ENCODE data around the gene CSNK1G1. TPM values are rescaled to one million over a fixed set of nuclear protein-coding genes. Genes with fewer than 3 reads are reported as not detected.

The CSNK1G1 gene
- total and polyA plus RNA-seq, 2 of the 4 experiments (the other 2 are of a cell fraction) = 7.4 to 29.4 TPM

DNA sequence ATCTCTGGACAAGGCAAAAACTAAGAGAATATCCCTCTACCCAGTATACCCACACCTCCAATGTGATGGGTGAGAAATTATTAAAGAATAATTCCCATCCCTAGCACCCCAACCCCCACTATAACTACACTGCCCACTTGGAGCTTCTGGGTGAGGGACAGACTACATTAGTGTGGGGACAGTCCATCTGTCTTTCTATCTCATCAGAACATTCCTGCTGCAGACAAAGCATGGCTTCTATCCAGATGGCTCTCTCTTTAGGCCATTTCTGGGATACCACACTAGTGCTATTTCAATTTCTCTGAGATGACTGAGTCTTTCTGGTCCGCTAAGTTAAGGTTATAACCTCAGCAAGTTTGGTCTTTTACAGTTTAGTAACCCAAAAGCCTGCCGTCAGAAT, 6.6 kb downstream of the CSNK1G1 start:
- Histone ChIP-seq H3K27ac (ENCODE audit: insufficient read depth, low read length) (no peak overlapping the region), H2AK9ac (replicated peaks; ENCODE audit: low read depth, low read length, poor library complexity) (no peak overlapping the region), H2AK5ac (ENCODE audit: low read depth, low read length) (no peak overlapping the region), H3K56ac (ENCODE audit: extremely low read depth, insufficient read depth, low read length) (no peak overlapping the region), H2BK20ac (ENCODE audit: low read depth, low read length) (no peak overlapping the region), H3K79me1 (ENCODE audit: low read depth in 1 of 2, low read length in 2 of 2) (peaks cover 6 to 46% of the 10 kb centered on the region in 2 experiments; a peak in 3 of 4 replicates), H3K9me3 (ENCODE audit: control insufficient read depth, insufficient read depth, low read length) (no peaks in the 10 kb centered on the region), H2AFZ (replicated peaks; ENCODE audit: low read length, poor library complexity) (no peak overlapping the region), H3K14ac (replicated peaks; ENCODE audit: low read depth, low read length) (no peak overlapping the region), H2BK120ac (ENCODE audit: low read depth, low read length) (no peak overlapping the region), H3K4me3 (ENCODE audit: insufficient read depth, low read depth, low read length) (no peak overlapping the region), H3K18ac (ENCODE audit: low read depth, low read length) (no peak overlapping the region), H4K91ac (ENCODE audit: insufficient read depth, low read depth, low read length) (no peak overlapping the region), H3K4ac (ENCODE audit: low read depth, low read length) (no peak overlapping the region), H3K36me3 (ENCODE audit: control insufficient read depth, insufficient read depth, low read length) (peaks cover 4% of the 10 kb centered on the region; the same call in 1 of the 2 replicates), H2BK15ac (ENCODE audit: low read depth, low read length) (no peak overlapping the region), H4K20me1 (ENCODE audit: insufficient read depth, low read length) (peaks cover 8% of the 10 kb centered on the region; the same call in 1 of the 2 replicates), H3K4me1 (ENCODE audit: control insufficient read depth, insufficient read depth, low read length) (peaks cover 7% of the 10 kb centered on the region), H3K27me3 (ENCODE audit: control insufficient read depth, insufficient read depth, low read length) (no peaks in the 10 kb centered on the region), H3K4me2 (ENCODE audit: low read depth, low read length) (no peak overlapping the region), H4K8ac (ENCODE audit: low read depth in 2 of 2, low read length in 2 of 2) (no peak overlapping the region), H3K9me1 (ENCODE audit: insufficient read depth, low read length) (peaks cover 4% of the 10 kb centered on the region; the same call in 1 of the 2 replicates), H2BK5ac (ENCODE audit: low read depth, low read length, poor library complexity, severe bottlenecking) (no peak overlapping the region), H3K9ac (ENCODE audit: low read depth, low read length) (no peak overlapping the region), H3K23ac (ENCODE audit: low read depth, low read length) (no peak overlapping the region), H4K5ac (ENCODE audit: low read depth, low read length) (no peak overlapping the region)
- no TSS peak for BruUV-seq (replicated peaks)
- ATAC-seq (ENCODE audit: low read depth) (no peak), DNase-seq (no peak)
- intact Hi-C loops (cut with micrococcal nuclease) = loop anchor here (5.0 to 10.0 kb wide), 2 partner anchors 37 to 65 kb away; no protein-coding TSS in a partner anchor
- dilution Hi-C loops (cut with HindIII; ENCODE audit: low sequenced_read_pairs, unreplicated experiment) = no loop called here
- in situ Hi-C loops (cut with MboI; ENCODE audit: low sequenced_read_pairs) = no loop called here
- no peak for TF ChIP-seq CEBPB (IDR thresholded peaks at IDR 0.05; ENCODE audit: low read depth, low read length)
- TF ChIP-seq, protein P1, sequence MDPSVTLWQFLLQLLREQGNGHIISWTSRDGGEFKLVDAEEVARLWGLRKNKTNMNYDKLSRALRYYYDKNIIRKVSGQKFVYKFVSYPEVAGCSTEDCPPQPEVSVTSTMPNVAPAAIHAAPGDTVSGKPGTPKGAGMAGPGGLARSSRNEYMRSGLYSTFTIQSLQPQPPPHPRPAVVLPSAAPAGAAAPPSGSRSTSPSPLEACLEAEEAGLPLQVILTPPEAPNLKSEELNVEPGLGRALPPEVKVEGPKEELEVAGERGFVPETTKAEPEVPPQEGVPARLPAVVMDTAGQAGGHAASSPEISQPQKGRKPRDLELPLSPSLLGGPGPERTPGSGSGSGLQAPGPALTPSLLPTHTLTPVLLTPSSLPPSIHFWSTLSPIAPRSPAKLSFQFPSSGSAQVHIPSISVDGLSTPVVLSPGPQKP (IDR thresholded peaks at IDR 0.05; ENCODE audit: borderline replicate concordance, low read depth, low read length) = no peak
- WGBS, 2 experiments (ENCODE audit: extremely low coverage in 2 of 2, insufficient read length in 1 of 2) = 100% methylated on average over 1 of the region's 2 CpGs; no CpG with 5 or more reads in 1 of the 2 experiments
- CTCF ChIA-PET = no interaction called here
- POLR2A ChIA-PET (ENCODE audit: unreplicated experiment) = no interaction called here
